Ascending aorta (tissue), 2 donors: Measurements from ENCODE around the gene SIGLEC8. TPM values are rescaled to one million over a fixed set of nuclear protein-coding genes. Genes with fewer than 3 reads are reported as not detected.
"Not testable (repeated sequence)": the region's sequence is repeated elsewhere in the genome, so short reads cannot be mapped to it uniquely, and the experiment has no call there.

Experiments
- DNase-seq, 2 donors: peaks; one replicate each; pipeline ENCODE4 v3.0.0-alpha.2; 2019; ENCODE audit warnings: low spot score in 2 of 2
- H3K27ac ChIP-seq, 2 donors: fragments of 200-600 bp; sonication (generic); one replicate each; pipeline ENCODE4 v1.5.1; 2016 to 2017; ENCODE audit warnings: mild to moderate bottlenecking in 1 of 2
- H3K27me3 ChIP-seq: fragments of 200-600 bp; sonication (generic); one replicate; pipeline ENCODE4 v1.5.1; 2017
- H3K36me3 ChIP-seq, 2 donors: fragments of 200-600 bp; sonication (generic); one replicate each; pipeline ENCODE4 v1.5.1; 2016
- H3K4me1 ChIP-seq, 2 donors: fragments of 200-600 bp; sonication (generic); one replicate each; pipeline ENCODE4 v1.5.1; 2016 to 2017; ENCODE audit warnings: mild to moderate bottlenecking in 1 of 2
- H3K4me3 ChIP-seq, 2 donors: fragments of 200-600 bp; sonication (generic); one replicate each; pipeline ENCODE4 v1.5.1; 2016 to 2017; ENCODE audit warnings: mild to moderate bottlenecking in 1 of 2
- H3K9me3 ChIP-seq, 2 donors: fragments of 200-600 bp; sonication (generic); one replicate each; pipeline ENCODE4 v1.5.1; 2016
- CTCF ChIP-seq, 3 experiments: fragments of 200-600 bp in 2 of 3; fragments of 450-650 bp in 1 of 3; sonication (generic) in 2 of 3; IDR thresholded peaks; one replicate each; pipeline ENCODE4 v1.5.1; 2016 to 2019; ENCODE audit warnings: antibody characterized with exemption in 3 of 3, mild to moderate bottlenecking in 1 of 3, moderate library complexity in 1 of 3
- intact Hi-C: fragments of 100-400 bp; cut with DNase I; formaldehyde crosslinking; loops from one replicate; pipeline ENCODE4 v1.15.1; 2023
- total RNA-seq: library from RNA; depleted of rRNA; stranded (reverse); fragments of >200 nt; gene quantifications from one replicate; pipeline ENCODE4 v1.1.0, GENCODE V29; 2016

The SIGLEC8 gene
- total RNA-seq, 1 donor from 2014 or later: not detected

GRCh38 chr19:51503286-51503817 lies 45.1 kb upstream of the SIGLEC8 start:
- H3K27me3 ChIP-seq: no peaks in the 10 kb centered on the region
- no peaks in the 10 kb centered on the region for H3K36me3 ChIP-seq
- no peak overlapping the region for H3K27ac ChIP-seq
- no peaks in the 10 kb centered on the region for H3K9me3 ChIP-seq
- H3K4me3 ChIP-seq: no peak overlapping the region
- TF ChIP-seq CTCF (IDR thresholded peaks at IDR 0.05): no peak
- intact Hi-C loops: no loop called here
- H3K4me1 ChIP-seq: no peaks in the 10 kb centered on the region
- DNase-seq: no peak

- peak in 1 of 2 donors; percentile 67 for DNase-seq
Measured at GRCh38 chr19:51501594-51502263, 43.5 kb upstream of the SIGLEC8 start, which contains the start of gene SIGLEC12. TSS of gene SIGLEC12 (minus strand) at chr19:51501800. CDS start at chr19:51501733, 67 bp downstream.

GRCh38 chr19:51500931-51501330 lies 42.7 kb upstream of the SIGLEC8 start:
- H3K27ac ChIP-seq, DNase-seq, intact Hi-C loops, H3K4me1 ChIP-seq, H3K9me3 ChIP-seq, H3K36me3 ChIP-seq, H3K27me3 ChIP-seq, H3K4me3 ChIP-seq: not testable (repeated sequence)

More at GRCh38 chr19:51501594-51502263, 43.5 kb upstream of the SIGLEC8 start, which contains the start of gene SIGLEC12:
- no peaks in the 10 kb centered on the region for H3K4me1 ChIP-seq
- TF ChIP-seq CTCF (IDR thresholded peaks at IDR 0.05): no peak
- H3K4me3 ChIP-seq: no peak within 1 kb of the TSS
- intact Hi-C loops: no loop called here
- no peaks in the 10 kb centered on the region for H3K36me3 ChIP-seq
- H3K27me3 ChIP-seq: no peaks in the 10 kb centered on the region
- H3K27ac ChIP-seq: no peak within 1 kb of the TSS
- H3K9me3 ChIP-seq: no peaks in the 10 kb centered on the region

GRCh38 chr19:51497666-51498065 lies 39.4 kb upstream of the SIGLEC8 start:
- DNase-seq: no peak
- H3K27me3 ChIP-seq: no peaks in the 10 kb centered on the region
- H3K9me3 ChIP-seq: no peaks in the 10 kb centered on the region
- TF ChIP-seq CTCF (IDR thresholded peaks at IDR 0.05): no peak
- no peaks in the 10 kb centered on the region for H3K4me1 ChIP-seq
- no peak overlapping the region for H3K4me3 ChIP-seq
- no peak overlapping the region for H3K27ac ChIP-seq
- no peaks in the 10 kb centered on the region for H3K36me3 ChIP-seq
- intact Hi-C loops: no loop called here

- no peaks in the 10 kb centered on the region for H3K4me1 ChIP-seq
- H3K4me3 ChIP-seq: no peak overlapping the region
- TF ChIP-seq CTCF (IDR thresholded peaks at IDR 0.05): no peak
- no peaks in the 10 kb centered on the region for H3K36me3 ChIP-seq
- H3K27me3 ChIP-seq: no peaks in the 10 kb centered on the region
- no peaks in the 10 kb centered on the region for H3K9me3 ChIP-seq
- intact Hi-C loops: no loop called here
- no peak overlapping the region for H3K27ac ChIP-seq
- no peak for DNase-seq
Measured at GRCh38 chr19:51493776-51494175, 35.5 kb upstream of the SIGLEC8 start.

- Histone ChIP-seq H3K36me3 (no peaks in the 10 kb centered on the region), H3K4me3 (no peak overlapping the region), H3K9me3 (no peaks in the 10 kb centered on the region), H3K27ac (no peak overlapping the region), H3K27me3 (no peaks in the 10 kb centered on the region), H3K4me1 (no peaks in the 10 kb centered on the region)
- no peak for TF ChIP-seq CTCF (IDR thresholded peaks at IDR 0.05)
- intact Hi-C loops: no loop called here
- no peak for DNase-seq
Measured at GRCh38 chr19:51491586-51491985, 33.3 kb upstream of the SIGLEC8 start.
